Measurements from ENCODE around the gene KANSL1L.

Gene KANSL1L

DNA sequence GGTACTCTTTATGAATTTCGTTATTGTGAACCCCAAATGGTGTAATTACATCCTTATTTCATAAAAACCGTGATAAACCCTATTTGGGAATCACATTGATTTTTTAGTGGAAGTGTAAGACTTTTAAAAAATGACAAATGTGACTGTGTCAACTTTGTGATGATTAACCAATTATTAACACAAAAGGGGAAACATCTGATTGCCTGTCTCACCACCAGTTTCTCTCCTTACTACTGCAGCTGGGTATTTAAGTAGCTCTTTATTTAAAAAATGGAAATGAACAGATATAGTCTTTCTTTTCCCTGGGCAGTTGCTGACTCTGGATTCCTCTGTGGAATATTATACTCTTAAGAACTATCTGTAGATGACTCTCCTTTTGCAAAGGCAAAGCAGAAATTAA lies 180.4 kb downstream of the KANSL1L start:
- no peak for DNase-seq

DNA sequence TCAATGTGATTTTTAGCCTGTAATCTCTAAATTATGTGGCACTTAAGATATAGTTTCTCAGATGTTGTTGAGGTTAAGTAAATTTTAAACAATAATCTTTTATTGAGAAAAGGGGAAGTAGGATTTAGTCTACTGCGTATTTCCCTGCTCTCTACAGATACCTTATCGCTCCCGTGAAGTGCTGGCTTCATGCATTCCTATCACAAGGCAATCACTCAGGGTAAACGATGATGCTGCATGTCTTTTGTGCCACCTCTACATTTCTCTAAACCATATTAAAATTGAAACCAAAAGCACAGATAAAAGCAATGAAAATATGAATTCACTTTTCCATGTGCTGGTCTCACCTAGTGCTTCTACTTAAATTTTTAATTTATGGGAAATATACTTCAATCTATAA lies 183.2 kb downstream of the KANSL1L start:
- DNase-seq: no peak

DNA sequence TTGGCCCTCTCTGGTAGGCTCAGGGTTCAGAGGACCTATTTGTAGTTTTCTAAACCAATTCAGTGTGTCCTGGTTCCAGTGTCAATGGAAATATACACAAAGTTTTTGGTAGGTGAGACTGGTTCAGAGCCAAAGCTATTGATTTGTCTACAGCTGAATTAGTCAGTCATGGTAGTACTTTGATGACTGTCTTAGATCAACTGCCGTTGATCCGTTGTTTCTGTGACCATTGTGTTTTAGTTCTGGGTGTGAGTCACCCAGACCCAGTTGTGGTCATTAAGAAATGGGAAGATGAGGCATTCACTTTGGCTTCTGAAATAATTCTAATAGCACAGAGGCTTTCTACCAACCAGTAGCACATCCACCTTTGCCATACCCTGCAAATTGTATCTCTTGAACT lies 184.8 kb downstream of the KANSL1L start:
- no peak for DNase-seq

DNA sequence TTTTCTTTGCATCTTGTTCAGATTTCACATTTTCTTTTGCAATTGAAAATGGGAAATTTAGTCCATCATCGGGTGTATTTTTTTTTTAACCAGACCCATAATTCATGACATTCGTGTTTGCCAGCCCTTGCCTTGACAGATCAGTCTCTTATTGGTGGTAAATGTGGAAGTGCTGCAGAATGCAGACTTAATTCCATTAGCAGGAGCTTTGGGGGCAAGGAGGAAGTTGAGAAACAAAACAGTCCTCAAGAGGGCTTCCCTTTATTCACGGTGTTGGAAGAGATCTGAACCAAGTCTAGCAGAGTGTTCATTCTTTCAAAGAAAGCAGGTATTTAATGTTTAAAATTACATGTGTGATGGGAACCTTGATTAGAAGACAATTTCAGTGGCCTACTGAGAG lies 185.3 kb downstream of the KANSL1L start:
- DNase-seq: no peak

DNA sequence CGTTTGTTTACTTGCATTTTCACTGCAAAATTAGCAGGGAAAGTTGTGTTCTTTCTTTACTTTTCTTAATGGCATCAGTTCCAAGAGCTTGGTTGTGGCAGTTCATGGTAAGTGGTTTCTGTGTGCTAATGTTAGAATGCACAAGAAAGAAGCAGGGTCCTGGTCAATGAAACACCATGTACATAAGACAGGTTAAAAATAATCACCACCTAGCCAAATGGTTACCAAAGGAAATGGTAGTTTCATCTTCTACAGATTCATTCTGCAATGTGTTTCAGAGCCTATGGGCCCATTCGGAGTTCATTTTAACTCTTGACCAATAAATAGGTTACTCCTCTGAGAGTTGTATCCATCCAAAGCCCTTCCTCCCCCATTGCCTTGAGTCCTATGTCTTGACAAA lies 186.9 kb downstream of the KANSL1L start:
- no peak for DNase-seq

DNA sequence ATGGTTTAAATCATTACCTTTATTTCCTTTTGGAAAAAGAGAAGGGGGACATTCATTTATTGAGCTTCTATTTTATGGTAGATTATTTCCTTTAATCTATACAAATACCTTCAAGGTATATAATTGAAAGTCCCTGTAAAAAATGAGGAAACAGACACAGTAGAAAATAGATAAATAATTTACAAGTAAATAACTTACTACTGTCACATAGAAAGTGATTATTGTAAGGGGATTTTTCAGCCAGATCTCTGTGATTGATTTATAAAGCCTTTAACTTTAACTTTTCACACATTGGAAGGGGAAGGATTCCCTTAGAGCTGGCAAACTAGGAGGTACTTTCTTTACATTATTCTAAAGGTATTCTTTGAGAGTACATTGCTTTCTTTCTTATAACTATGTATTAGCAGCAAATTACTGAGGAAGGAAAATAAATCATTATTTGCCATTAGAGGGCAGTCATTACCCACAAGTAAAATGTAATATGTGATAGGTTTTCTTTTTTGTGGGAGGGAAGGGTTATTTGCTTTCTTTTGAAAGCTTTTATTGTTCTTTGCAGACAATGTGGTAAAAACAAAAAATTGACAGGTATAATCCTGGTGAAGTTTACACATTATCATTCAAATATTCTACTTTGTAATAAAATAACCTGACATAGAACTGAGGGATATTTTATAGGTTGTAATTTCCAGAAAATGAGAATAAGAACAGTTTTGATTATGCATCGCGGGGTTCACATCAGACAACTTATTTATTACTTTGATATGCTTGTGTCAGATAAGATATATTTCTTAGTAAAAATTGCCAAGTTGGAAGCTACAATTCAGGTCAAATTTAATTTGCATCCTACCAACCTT lies 193.6 kb downstream of the KANSL1L start:
- DNase-seq: no peak

DNA sequence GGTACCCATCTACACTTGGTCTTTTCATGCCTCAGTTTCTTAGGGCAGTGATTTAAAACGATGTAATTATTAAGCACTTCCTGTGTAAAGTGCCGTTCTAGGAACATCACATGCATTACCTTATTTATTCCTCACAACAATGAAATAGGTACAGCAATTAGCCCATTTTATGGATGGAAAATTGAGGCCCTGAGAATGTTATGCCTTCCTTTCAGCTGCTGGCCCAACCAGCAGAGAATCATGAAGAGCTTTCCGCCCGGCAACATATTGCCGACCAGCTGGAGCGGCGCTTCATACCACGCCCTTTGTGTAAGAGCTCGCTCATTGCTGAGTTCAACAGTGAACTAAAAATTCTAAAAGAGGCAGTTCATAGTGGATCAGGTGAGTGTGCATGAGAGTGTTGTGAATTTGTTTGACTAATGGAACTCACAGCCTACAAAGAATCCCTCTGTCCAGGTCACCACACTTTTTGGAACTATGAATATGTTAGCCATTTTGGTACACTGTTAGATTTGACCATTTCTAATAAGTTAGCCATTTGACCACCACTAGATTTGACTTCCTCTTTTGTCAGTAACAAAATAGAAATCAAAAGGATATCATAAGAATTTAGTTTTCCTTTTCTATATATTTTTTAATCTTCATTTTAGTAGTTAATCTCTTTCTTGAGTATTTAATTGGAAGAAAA lies 194.4 kb downstream of the KANSL1L start:
- DNase-seq: no peak

DNA sequence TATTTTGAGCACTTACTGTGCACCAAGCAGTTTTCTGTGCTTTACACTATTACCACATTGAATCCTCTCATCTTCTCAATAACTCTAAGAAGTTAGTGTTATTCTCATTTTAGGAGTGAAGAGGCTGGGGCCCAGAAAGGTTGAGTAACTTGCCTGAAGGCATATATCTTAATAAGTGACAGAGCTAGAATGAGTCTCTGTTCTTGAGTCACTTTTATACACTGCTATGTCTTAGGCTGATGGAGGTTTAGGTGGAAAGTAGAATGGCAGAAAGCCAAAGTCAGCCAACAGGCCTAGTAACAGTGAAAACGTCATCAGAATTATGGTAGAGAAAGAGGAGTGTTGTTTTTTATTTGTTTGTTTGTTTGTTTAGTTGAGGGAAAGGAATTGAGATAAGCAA lies 196.6 kb downstream of the KANSL1L start:
- DNase-seq: no peak

DNA sequence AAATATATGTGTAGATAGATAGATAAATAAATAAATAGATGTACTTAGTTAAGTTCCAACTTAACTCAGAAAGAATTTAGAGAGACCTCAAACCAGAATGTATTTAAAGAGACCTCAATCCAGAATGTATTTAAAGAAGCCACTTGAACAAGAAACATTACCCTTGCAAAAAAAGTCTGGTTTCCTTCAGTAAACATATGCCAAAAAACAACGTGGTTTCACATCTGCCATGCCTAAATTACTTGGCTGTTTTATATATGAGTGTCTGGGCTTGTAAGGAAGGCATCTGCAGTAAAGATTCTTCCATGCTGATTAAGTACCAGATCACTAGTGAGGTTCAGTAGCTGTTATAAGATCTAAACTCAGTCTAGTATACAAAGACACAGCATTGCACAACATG lies 197.9 kb downstream of the KANSL1L start:
- no peak for DNase-seq

Measured in activated CD4-positive, alpha-beta T cell treated with anti-CD3 and anti-CD28 coated beads for 48 hours (primary cell).